HepG2 (cell line): Measurements from ENCODE around the gene MTIF2. TPM values are rescaled to one million over a fixed set of nuclear protein-coding genes. Genes with fewer than 3 reads are reported as not detected.
A peak's percentile ranks its signal among the peaks of the same experiment; 100 is the strongest.

Experiments
- ETV5 ChIP-seq: IDR thresholded peaks from 2 replicates; pipeline ENCODE4 v1.6.1; 2018; ENCODE audit warnings: missing biosample characterization, missing genetic modification reagents, inconsistent platforms, borderline replicate concordance
- GLI4 ChIP-seq: sonication (generic); formaldehyde crosslinking; IDR thresholded peaks from 2 replicates; pipeline ENCODE4 v1.5.1; 2020; ENCODE audit warnings: missing genetic modification reagents, mild to moderate bottlenecking, moderate library complexity, borderline replicate concordance
- HOXA7 ChIP-seq: sonication (generic); formaldehyde crosslinking; IDR thresholded peaks from 2 replicates; pipeline ENCODE4 v1.8.1; 2022; ENCODE audit warnings: mild to moderate bottlenecking, missing genetic modification reagents, moderate library complexity
- KDM4B ChIP-seq: sonication (generic); formaldehyde crosslinking; IDR thresholded peaks from 2 replicates; pipeline ENCODE4 v1.4.0; 2020; ENCODE audit warnings: missing genetic modification reagents
- SMC3 ChIP-seq: IDR thresholded peaks from 2 replicates; pipeline ENCODE4 v1.6.1; 2011; ENCODE audit warnings: low read length, improper control_type of control experiment
- SOX13 ChIP-seq, 3 experiments: fragments of 450-650 bp in 1 of 3; sonication (generic) in 1 of 3; formaldehyde crosslinking in 1 of 3; IDR thresholded peaks in 2 of 3; conservative IDR thresholded peaks in 1 of 3; 2 replicates each; pipeline versions ENCODE4 v1.5.0 to v1.6.1; 2016 to 2020; ENCODE audit warnings: antibody characterized with exemption in 1 of 3, mild to moderate bottlenecking in 1 of 3, missing compliant biosample characterization in 1 of 3, missing genetic modification reagents in 1 of 3, moderate library complexity in 1 of 3
- ZNF329 ChIP-seq: sonication (generic); formaldehyde crosslinking; IDR thresholded peaks from 2 replicates; pipeline ENCODE4 v1.9.0; 2021; ENCODE audit warnings: low read depth, mild to moderate bottlenecking, missing genetic modification reagents
- ZNF335 ChIP-seq: sonication (generic); formaldehyde crosslinking; IDR thresholded peaks from 2 replicates; pipeline ENCODE4 v1.4.0; 2020; ENCODE audit warnings: missing genetic modification reagents
- ZNF878 ChIP-seq: sonication (generic); formaldehyde crosslinking; IDR thresholded peaks from 2 replicates; pipeline ENCODE4 v1.8.1; 2023; ENCODE audit warnings: mild to moderate bottlenecking, missing genetic modification reagents, moderate library complexity
- polyA plus RNA-seq, 8 experiments: library from polyadenylated mRNA; depleted of rRNA in 3 of 8; stranded (reverse) in 7 of 8; unstranded in 1 of 8; fragments of >200 nt; fragmentation: Illumina TruSeq in 4 of 8; extraction: Trizol in 4 of 8; gene quantifications; 2 replicates each; pipeline versions ENCODE4 v1.2.1 to v1.2.3, GENCODE V29; 2011 to 2016; ENCODE audit warnings: low read depth in 4 of 8, missing spikeins in 1 of 8, mixed read lengths in 1 of 8; ENCODE audit not compliant: insufficient read depth in 1 of 8
- total RNA-seq, 5 experiments: library from RNA; depleted of rRNA; stranded (reverse); fragments of >200 nt; fragmentation: Illumina TruSeq; extraction: Trizol; gene quantifications; 2 replicates each; pipeline ENCODE4 v1.2.3, GENCODE V29; 2016; ENCODE audit warnings: low read depth in 1 of 5
- TF ChIP-seq, protein P1 (sequence below), 2 experiments: fragments of 450-650 bp in 1 of 2; sonication (generic) in 1 of 2; formaldehyde crosslinking in 1 of 2; IDR thresholded peaks; 2 replicates each; pipeline versions ENCODE4 v1.6.1 to v1.8.0; 2016 to 2022; ENCODE audit warnings: antibody characterized with exemption in 1 of 2, mild to moderate bottlenecking in 1 of 2, missing genetic modification reagents in 1 of 2
- TF ChIP-seq, protein P2 (sequence below): sonication (generic); formaldehyde crosslinking; IDR thresholded peaks from 2 replicates; pipeline ENCODE4 v1.4.0; 2020; ENCODE audit warnings: mild to moderate bottlenecking, low read depth, missing genetic modification reagents
- TF ChIP-seq, protein P3 (sequence below): sonication (generic); formaldehyde crosslinking; IDR thresholded peaks from 2 replicates; pipeline ENCODE4 v1.8.0; 2022; ENCODE audit warnings: mild to moderate bottlenecking, missing genetic modification reagents; ENCODE audit not compliant: insufficient replicate concordance
- TF ChIP-seq, protein P4 (sequence below): sonication (generic); formaldehyde crosslinking; IDR thresholded peaks from 2 replicates; pipeline ENCODE4 v1.5.0; 2020; ENCODE audit warnings: missing genetic modification reagents

Gene MTIF2
- total and polyA plus RNA-seq, 2 of the 13 experiments (the other 11 are each of a cell fraction or from before 2014, with no cell fraction given), result 32.1 to 92.1 TPM

DNA sequence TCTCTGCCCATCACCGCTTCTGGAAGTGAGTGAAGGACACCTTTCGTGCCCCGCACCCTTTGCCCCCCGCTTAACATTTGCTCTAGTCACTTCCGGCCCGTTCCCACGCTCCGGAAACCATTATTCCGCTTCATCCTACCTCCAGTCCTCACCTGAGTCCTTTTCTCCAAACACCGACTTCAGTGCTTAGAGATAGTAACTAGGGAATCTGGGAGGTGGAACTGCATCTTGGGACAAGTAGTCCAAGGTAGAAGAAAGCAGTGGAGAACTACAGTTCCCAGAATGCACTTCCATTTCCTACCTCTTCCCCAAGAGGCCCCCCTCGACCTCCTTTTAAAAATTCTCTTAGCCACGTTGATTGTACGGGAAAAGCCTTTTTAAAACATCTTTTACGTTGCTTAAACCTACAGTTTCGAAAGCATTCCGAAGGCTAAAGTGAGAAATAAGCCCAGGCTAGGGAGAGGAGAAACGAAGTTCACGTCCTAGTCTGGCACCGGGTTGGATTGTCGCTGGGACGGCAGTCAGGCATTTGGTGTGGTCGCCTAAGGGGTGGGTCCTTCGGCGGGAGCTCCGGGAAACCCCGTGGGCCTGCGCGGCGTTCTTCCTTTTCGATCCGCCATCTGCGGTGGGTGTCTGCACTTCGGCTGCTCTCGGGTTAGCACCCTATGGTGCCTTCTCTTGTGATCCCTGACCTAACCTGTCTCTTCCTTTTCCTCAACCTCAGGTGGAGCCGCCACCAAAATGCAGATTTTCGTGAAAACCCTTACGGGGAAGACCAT is 36.8 kb downstream of the MTIF2 start, which contains the start of the genes CLHC1 and RPS27A (continued):
- TF ChIP-seq, protein P1, sequence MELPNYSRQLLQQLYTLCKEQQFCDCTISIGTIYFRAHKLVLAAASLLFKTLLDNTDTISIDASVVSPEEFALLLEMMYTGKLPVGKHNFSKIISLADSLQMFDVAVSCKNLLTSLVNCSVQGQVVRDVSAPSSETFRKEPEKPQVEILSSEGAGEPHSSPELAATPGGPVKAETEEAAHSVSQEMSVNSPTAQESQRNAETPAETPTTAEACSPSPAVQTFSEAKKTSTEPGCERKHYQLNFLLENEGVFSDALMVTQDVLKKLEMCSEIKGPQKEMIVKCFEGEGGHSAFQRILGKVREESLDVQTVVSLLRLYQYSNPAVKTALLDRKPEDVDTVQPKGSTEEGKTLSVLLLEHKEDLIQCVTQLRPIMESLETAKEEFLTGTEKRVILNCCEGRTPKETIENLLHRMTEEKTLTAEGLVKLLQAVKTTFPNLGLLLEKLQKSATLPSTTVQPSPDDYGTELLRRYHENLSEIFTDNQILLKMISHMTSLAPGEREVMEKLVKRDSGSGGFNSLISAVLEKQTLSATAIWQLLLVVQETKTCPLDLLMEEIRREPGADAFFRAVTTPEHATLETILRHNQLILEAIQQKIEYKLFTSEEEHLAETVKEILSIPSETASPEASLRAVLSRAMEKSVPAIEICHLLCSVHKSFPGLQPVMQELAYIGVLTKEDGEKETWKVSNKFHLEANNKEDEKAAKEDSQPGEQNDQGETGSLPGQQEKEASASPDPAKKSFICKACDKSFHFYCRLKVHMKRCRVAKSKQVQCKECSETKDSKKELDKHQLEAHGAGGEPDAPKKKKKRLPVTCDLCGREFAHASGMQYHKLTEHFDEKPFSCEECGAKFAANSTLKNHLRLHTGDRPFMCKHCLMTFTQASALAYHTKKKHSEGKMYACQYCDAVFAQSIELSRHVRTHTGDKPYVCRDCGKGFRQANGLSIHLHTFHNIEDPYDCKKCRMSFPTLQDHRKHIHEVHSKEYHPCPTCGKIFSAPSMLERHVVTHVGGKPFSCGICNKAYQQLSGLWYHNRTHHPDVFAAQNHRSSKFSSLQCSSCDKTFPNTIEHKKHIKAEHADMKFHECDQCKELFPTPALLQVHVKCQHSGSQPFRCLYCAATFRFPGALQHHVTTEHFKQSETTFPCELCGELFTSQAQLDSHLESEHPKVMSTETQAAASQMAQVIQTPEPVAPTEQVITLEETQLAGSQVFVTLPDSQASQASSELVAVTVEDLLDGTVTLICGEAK (IDR thresholded peaks at IDR 0.05), result peak; percentile 22; the same call in 1 of the 2 replicates
- TF ChIP-seq, protein P1 (CRISPR knock-in tag; IDR thresholded peaks at IDR 0.05), result peak; percentile 47
- TF ChIP-seq ETV5 (CRISPR knock-in tag) (peak; percentile 91), SMC3 (peak; percentile 13; the same call in 1 of the 2 replicates), ZNF335 (CRISPR knock-in tag) (peak; percentile 100), SOX13 (IDR thresholded peaks at IDR 0.05) (peak; percentile 44; the same call in 1 of the 2 replicates), SOX13 (CRISPR knock-in tag; conservative IDR thresholded peaks at IDR 0.05 in 1 of 2, IDR thresholded peaks at IDR 0.05 in 1 of 2) (peak in 1 of 2 experiments; percentile 48; a peak in 2 of 4 replicates), ZNF878 (no peak; the same call in 1 of the 2 replicates), ZNF329 (peak; percentile 64), KDM4B (CRISPR knock-in tag) (peak; percentile 49; the same call in 1 of the 2 replicates), GLI4 (CRISPR knock-in tag) (peak; percentile 94; the same call in 1 of the 2 replicates), HOXA7 (no peak)
- TF ChIP-seq, protein P2, sequence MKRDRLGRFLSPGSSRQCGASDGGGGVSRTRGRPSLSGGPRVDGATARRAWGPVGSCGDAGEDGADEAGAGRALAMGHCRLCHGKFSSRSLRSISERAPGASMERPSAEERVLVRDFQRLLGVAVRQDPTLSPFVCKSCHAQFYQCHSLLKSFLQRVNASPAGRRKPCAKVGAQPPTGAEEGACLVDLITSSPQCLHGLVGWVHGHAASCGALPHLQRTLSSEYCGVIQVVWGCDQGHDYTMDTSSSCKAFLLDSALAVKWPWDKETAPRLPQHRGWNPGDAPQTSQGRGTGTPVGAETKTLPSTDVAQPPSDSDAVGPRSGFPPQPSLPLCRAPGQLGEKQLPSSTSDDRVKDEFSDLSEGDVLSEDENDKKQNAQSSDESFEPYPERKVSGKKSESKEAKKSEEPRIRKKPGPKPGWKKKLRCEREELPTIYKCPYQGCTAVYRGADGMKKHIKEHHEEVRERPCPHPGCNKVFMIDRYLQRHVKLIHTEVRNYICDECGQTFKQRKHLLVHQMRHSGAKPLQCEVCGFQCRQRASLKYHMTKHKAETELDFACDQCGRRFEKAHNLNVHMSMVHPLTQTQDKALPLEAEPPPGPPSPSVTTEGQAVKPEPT, result no peak; the same call in 1 of the 2 replicates
- TF ChIP-seq, protein P3, sequence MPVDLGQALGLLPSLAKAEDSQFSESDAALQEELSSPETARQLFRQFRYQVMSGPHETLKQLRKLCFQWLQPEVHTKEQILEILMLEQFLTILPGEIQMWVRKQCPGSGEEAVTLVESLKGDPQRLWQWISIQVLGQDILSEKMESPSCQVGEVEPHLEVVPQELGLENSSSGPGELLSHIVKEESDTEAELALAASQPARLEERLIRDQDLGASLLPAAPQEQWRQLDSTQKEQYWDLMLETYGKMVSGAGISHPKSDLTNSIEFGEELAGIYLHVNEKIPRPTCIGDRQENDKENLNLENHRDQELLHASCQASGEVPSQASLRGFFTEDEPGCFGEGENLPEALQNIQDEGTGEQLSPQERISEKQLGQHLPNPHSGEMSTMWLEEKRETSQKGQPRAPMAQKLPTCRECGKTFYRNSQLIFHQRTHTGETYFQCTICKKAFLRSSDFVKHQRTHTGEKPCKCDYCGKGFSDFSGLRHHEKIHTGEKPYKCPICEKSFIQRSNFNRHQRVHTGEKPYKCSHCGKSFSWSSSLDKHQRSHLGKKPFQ (CRISPR knock-in tag), result no peak
- TF ChIP-seq, protein P4, sequence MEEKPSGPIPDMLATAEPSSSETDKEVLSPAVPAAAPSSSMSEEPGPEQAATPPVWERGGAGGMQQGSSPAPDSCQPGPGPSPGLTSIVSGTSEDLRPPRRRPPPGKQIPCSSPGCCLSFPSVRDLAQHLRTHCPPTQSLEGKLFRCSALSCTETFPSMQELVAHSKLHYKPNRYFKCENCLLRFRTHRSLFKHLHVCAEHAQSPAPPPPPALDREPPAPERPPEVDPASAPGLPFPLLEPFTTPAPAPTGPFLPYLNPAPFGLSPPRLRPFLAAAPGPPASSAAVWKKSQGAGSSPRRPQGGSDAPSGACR, result no peak
